HEK293 (cell line): Measurements from ENCODE around the gene CLCN7.

Source experiments
- ZNF214 ChIP-seq: fragments of 450-650 bp; formaldehyde crosslinking; IDR thresholded peaks from 2 replicates; pipeline ENCODE4 v1.5.1; 2017; ENCODE audit warnings: missing biosample characterization, mild to moderate bottlenecking, missing genetic modification characterization, borderline replicate concordance
- ZNF302 ChIP-seq: fragments of 450-650 bp; formaldehyde crosslinking; IDR thresholded peaks from 2 replicates; pipeline ENCODE4 v1.5.1; 2016; ENCODE audit warnings: missing biosample characterization, missing genetic modification characterization, low read depth

DNA sequence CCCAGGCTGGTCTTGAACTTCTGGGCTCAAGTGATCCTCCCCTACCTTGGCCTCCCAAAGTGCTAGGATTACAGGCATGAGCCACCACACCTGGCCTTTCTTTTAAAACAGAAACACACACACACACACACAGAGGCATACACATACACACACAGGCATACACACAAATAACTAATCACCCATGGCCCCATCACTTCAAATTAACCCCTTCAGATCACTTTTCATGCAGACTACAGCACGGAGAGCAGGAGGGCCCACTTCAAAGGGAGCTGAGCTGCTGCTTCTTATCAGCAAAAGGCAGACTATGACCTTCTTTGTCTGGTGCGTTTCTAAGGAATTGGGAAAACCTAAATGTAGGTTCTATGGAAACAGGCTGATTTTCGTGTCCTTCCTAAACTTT is 1.9 kb downstream of the CLCN7 start:
- TF ChIP-seq ZNF214 (tag by site-specific recombination) (no peak), ZNF302 (no peak)
